Spinal cord (tissue), 10 donors: ENCODE measurements around the gene SKP1. TPM values are rescaled to one million over a fixed set of nuclear protein-coding genes. Genes with fewer than 3 reads are reported as not detected.

ENCODE experiments used
- DNase-seq, 6 donors: peaks; one replicate each; pipeline versions ENCODE4 v3.0.0 to v3.0.0-alpha.2; 2013 to 2015; ENCODE audit warnings: low spot score in 6 of 6, low read depth in 4 of 6
- H3K27ac ChIP-seq: one replicate; pipeline ENCODE4 v1.5.1; 2013; ENCODE audit warnings: low read depth, low read length, control low read depth
- H3K27me3 ChIP-seq: one replicate; pipeline ENCODE4 v1.6.1; 2013; ENCODE audit warnings: low read length; ENCODE audit not compliant: control insufficient read depth, insufficient read depth
- H3K36me3 ChIP-seq: one replicate; pipeline ENCODE4 v1.6.1; 2013; ENCODE audit warnings: low read length; ENCODE audit not compliant: control insufficient read depth, insufficient read depth
- H3K4me1 ChIP-seq: one replicate; pipeline ENCODE4 v1.6.1; 2013; ENCODE audit warnings: low read length; ENCODE audit not compliant: control insufficient read depth, insufficient read depth
- H3K4me3 ChIP-seq: one replicate; pipeline ENCODE4 v1.5.1; 2013; ENCODE audit warnings: low read depth, low read length, control low read depth
- H3K9me3 ChIP-seq: one replicate; pipeline ENCODE4 v1.6.1; 2013; ENCODE audit warnings: low read length; ENCODE audit not compliant: control insufficient read depth, insufficient read depth
- WGBS: methylation state at CpG from one replicate; pipeline ENCODE4 v1.1.5; 2013; ENCODE audit warnings: missing lambda C conversion rate; ENCODE audit not compliant: insufficient coverage; 5-methylcytosine and 5-hydroxymethylcytosine counted together
- polyA plus RNA-seq, 2 donors: library from polyadenylated mRNA; unstranded; fragments of 120-200 nt; gene quantifications; one replicate each; pipeline ENCODE4 v1.2.1, GENCODE V29; 2013; ENCODE audit not compliant: insufficient read length in 2 of 2
- total RNA-seq, 2 donors: library from RNA; depleted of rRNA in 1 of 2; stranded (reverse); fragments of 120-200 nt in 1 of 2; fragments of >200 nt in 1 of 2; gene quantifications; one replicate each; pipeline versions ENCODE4 v1.2.3 to v1.2.4, GENCODE V29; 2013 to 2014
- donor health status: healthy.

Gene SKP1
- total and polyA plus RNA-seq, 4 donors = 355 to 859 (median 596) TPM

- DNase-seq = no peak
- H3K27me3 ChIP-seq = no peaks in the 10 kb centered on the region
- H3K36me3 ChIP-seq = peaks cover 85% of the 10 kb centered on the region
- no peak overlapping the region for H3K27ac ChIP-seq
- H3K4me3 ChIP-seq = no peak overlapping the region
- H3K9me3 ChIP-seq = no peaks in the 10 kb centered on the region
- peaks cover 29% of the 10 kb centered on the region for H3K4me1 ChIP-seq
- 90% methylated on average over 4 of the region's 4 CpGs for WGBS
Measured at GRCh38 chr5:134139377-134139851, 37.3 kb downstream of the SKP1 start.

GRCh38 chr5:134138416-134139376 is 38.1 kb downstream of the SKP1 start:
- DNase-seq = no peak
- H3K4me1 ChIP-seq = peaks cover 35% of the 10 kb centered on the region
- no peak overlapping the region for H3K27ac ChIP-seq
- no peaks in the 10 kb centered on the region for H3K9me3 ChIP-seq
- H3K36me3 ChIP-seq = peaks cover 85% of the 10 kb centered on the region
- no peaks in the 10 kb centered on the region for H3K27me3 ChIP-seq
- 78% methylated on average over 3 of the region's 3 CpGs for WGBS
- no peak overlapping the region for H3K4me3 ChIP-seq

GRCh38 chr5:134136771-134137170 is 40.0 kb downstream of the SKP1 start:
- 94% methylated on average over 3 of the region's 7 CpGs for WGBS
- no peak for DNase-seq
- peaks cover 80% of the 10 kb centered on the region for H3K36me3 ChIP-seq
- H3K4me3 ChIP-seq = no peak overlapping the region
- H3K4me1 ChIP-seq = peaks cover 42% of the 10 kb centered on the region
- no peaks in the 10 kb centered on the region for H3K27me3 ChIP-seq
- no peak overlapping the region for H3K27ac ChIP-seq
- H3K9me3 ChIP-seq = no peaks in the 10 kb centered on the region

- Histone ChIP-seq H3K4me1 (peaks cover 43% of the 10 kb centered on the region), H3K9me3 (no peaks in the 10 kb centered on the region), H3K36me3 (peaks cover 80% of the 10 kb centered on the region), H3K4me3 (no peak overlapping the region), H3K27ac (no peak overlapping the region), H3K27me3 (no peaks in the 10 kb centered on the region)
- WGBS = 92% methylated on average over 2 of the region's 2 CpGs
- DNase-seq = no peak
Measured at GRCh38 chr5:134136221-134136631, 40.5 kb downstream of the SKP1 start.

GRCh38 chr5:134135091-134135655 is 41.6 kb downstream of the SKP1 start:
- no peak for DNase-seq
- 97% methylated on average over 6 of the region's 7 CpGs for WGBS
- H3K27ac ChIP-seq = no peak overlapping the region
- peaks cover 82% of the 10 kb centered on the region for H3K36me3 ChIP-seq
- H3K4me3 ChIP-seq = no peak overlapping the region
- H3K27me3 ChIP-seq = no peaks in the 10 kb centered on the region
- peaks cover 41% of the 10 kb centered on the region for H3K4me1 ChIP-seq
- H3K9me3 ChIP-seq = no peaks in the 10 kb centered on the region

- Histone ChIP-seq H3K9me3 (no peaks in the 10 kb centered on the region), H3K4me1 (peaks cover 43% of the 10 kb centered on the region), H3K27ac (no peak overlapping the region), H3K4me3 (no peak overlapping the region), H3K27me3 (no peaks in the 10 kb centered on the region), H3K36me3 (peaks cover 82% of the 10 kb centered on the region)
- no peak for DNase-seq
- WGBS = 71% methylated on average over 5 of the region's 6 CpGs
Measured at GRCh38 chr5:134133995-134134541, 42.7 kb downstream of the SKP1 start.

- Histone ChIP-seq H3K27me3 (no peaks in the 10 kb centered on the region), H3K36me3 (peaks cover 82% of the 10 kb centered on the region), H3K4me3 (no peak overlapping the region), H3K27ac (no peak overlapping the region), H3K9me3 (no peaks in the 10 kb centered on the region), H3K4me1 (peaks cover 48% of the 10 kb centered on the region)
- WGBS = 72% methylated on average over 8 of the region's 9 CpGs
- no peak for DNase-seq
Measured at GRCh38 chr5:134133188-134133994, 43.4 kb downstream of the SKP1 start.

- no peak for DNase-seq
- 78% methylated on average over 7 of the region's 16 CpGs for WGBS
- Histone ChIP-seq H3K27ac (no peak overlapping the region), H3K4me1 (peaks cover 56% of the 10 kb centered on the region), H3K27me3 (no peaks in the 10 kb centered on the region), H3K36me3 (peaks cover 86% of the 10 kb centered on the region), H3K4me3 (no peak overlapping the region), H3K9me3 (no peaks in the 10 kb centered on the region)
Measured at GRCh38 chr5:134132372-134133187, 44.2 kb downstream of the SKP1 start.
